GM23248 (cell line): Measurements from ENCODE around the gene DAPK1. TPM values are rescaled to one million over a fixed set of nuclear protein-coding genes. Genes with fewer than 3 reads are reported as not detected.

Experiments
- DNase-seq: peaks from one replicate; pipeline ENCODE4 v3.0.0-alpha.2; 2015
- H2AFZ ChIP-seq: fragments of 200-600 bp; sonication (generic); 2 replicates; pipeline ENCODE4 v1.6.1; 2016; ENCODE audit warnings: antibody characterized with exemption
- H3F3A ChIP-seq: fragments of 200-600 bp; sonication (generic); 2 replicates; pipeline ENCODE4 v1.6.1; 2016; ENCODE audit warnings: mild to moderate bottlenecking, antibody characterized with exemption, mixed run types; ENCODE audit not compliant: insufficient read depth
- H3K27ac ChIP-seq: fragments of 200-600 bp; sonication (generic); 2 replicates; pipeline ENCODE4 v1.5.1; 2016; ENCODE audit warnings: mild to moderate bottlenecking
- H3K27me3 ChIP-seq: fragments of 200-600 bp; sonication (generic); replicated peaks from 2 replicates; pipeline ENCODE4 v1.6.1; 2016; ENCODE audit warnings: mild to moderate bottlenecking; ENCODE audit not compliant: insufficient read depth
- H3K36me3 ChIP-seq: fragments of 200-600 bp; sonication (generic); 2 replicates; pipeline ENCODE4 v1.6.1; 2016; ENCODE audit warnings: low read depth, mild to moderate bottlenecking
- H3K4me1 ChIP-seq: fragments of 200-600 bp; sonication (generic); 2 replicates; pipeline ENCODE4 v1.6.1; 2016; ENCODE audit warnings: mild to moderate bottlenecking; ENCODE audit not compliant: insufficient read depth
- H3K4me2 ChIP-seq: fragments of 200-600 bp; sonication (generic); one replicate; pipeline ENCODE4 v1.6.1; 2016; ENCODE audit warnings: mild to moderate bottlenecking; ENCODE audit not compliant: unreplicated experiment
- H3K4me3 ChIP-seq: fragments of 200-600 bp; sonication (generic); 2 replicates; pipeline ENCODE4 v1.5.1; 2016; ENCODE audit warnings: mild to moderate bottlenecking
- H3K79me2 ChIP-seq: fragments of 200-600 bp; sonication (generic); 2 replicates; pipeline ENCODE4 v1.6.1; 2016; ENCODE audit warnings: mild to moderate bottlenecking; ENCODE audit not compliant: insufficient read depth
- H3K9ac ChIP-seq: fragments of 200-600 bp; sonication (generic); 2 replicates; pipeline ENCODE4 v1.6.1; 2016; ENCODE audit warnings: mild to moderate bottlenecking
- H3K9me2 ChIP-seq: fragments of 200-600 bp; sonication (generic); 2 replicates; pipeline ENCODE4 v1.6.1; 2016; ENCODE audit warnings: mixed run types, mild to moderate bottlenecking, moderate library complexity; ENCODE audit not compliant: insufficient read depth
- H3K9me3 ChIP-seq: fragments of 200-600 bp; sonication (generic); one replicate; pipeline ENCODE4 v1.6.1; 2017; ENCODE audit warnings: low read depth
- H4K20me1 ChIP-seq: fragments of 200-600 bp; sonication (generic); 2 replicates; pipeline ENCODE4 v1.6.0; 2016; ENCODE audit not compliant: insufficient read depth
- EZH2 ChIP-seq: fragments of 200-600 bp; sonication (generic); IDR thresholded peaks from 2 replicates; pipeline ENCODE4 v1.6.1; 2018; ENCODE audit warnings: antibody characterized with exemption, mild to moderate bottlenecking; ENCODE audit not compliant: insufficient read depth, poor library complexity, severe bottlenecking
- EZH2phosphoT487 ChIP-seq: fragments of 200-600 bp; sonication (generic); IDR thresholded peaks from 2 replicates; pipeline ENCODE4 v1.6.1; 2018; ENCODE audit warnings: antibody characterized with exemption, moderate library complexity, mild to moderate bottlenecking, low read depth; ENCODE audit not compliant: insufficient read depth
- WGBS, 2 experiments: methylation state at CpG; one replicate each; pipeline ENCODE4 v1.1.6; 2015 to 2017; ENCODE audit warnings: low lambda C conversion rate in 2 of 2, low coverage in 1 of 2; ENCODE audit errors: missing lambda C conversion rate in 2 of 2; 5-methylcytosine and 5-hydroxymethylcytosine counted together
- in situ Hi-C: fragments of 300-500 bp; cut with MboI; formaldehyde crosslinking; loops from 2 replicates; pipeline ENCODE4 v1.15.0; 2020
- polyA plus RNA-seq: library from polyadenylated mRNA; unstranded; fragments of >200 nt; fragmentation: Nextera tagmentation; extraction: Ambion mirVana; gene quantifications from 2 replicates; pipeline ENCODE4 v1.2.1, GENCODE V29; 2016
- total RNA-seq: library from RNA; depleted of rRNA; stranded (reverse); fragments of >200 nt; shearing (Covaris generic); gene quantifications from 2 replicates; pipeline ENCODE4 v1.2.3, GENCODE V29; 2014

Gene DAPK1
- total and polyA plus RNA-seq, 2 experiments from 2014 or later, result 1.6 to 1.9 TPM

DNA sequence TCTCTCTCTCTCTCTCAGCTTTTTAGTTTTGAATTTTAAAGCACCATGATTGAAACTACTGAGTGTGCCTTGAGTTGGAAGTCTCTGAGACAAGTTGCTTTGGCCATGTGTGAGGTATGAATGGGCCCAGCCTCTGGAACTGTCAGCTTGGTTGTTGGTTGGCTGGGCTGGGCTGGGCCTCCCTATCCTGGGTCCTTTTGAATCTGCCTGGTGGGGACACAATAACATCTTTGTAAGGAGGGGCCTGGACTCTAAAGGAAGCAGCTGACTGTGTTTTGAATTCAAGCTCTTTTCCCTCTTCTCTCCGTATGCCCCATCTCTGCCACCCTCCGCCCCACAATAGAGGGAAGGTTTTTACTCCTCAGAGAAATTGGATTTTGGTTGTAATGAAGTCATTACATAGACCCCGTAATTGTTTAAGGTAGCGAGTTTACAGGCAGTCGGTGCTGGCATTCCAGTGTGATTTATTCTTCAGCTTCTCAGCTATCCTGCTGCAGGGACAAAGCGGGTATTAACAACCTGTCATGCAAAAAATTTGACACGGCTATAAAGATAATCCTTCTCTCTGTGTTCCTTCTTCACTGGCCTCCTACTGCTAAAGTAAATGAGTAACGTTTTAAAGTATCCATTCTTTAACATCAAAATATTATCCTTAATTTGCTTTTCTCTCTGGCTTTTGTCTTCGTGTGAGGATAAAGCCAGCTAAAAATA is 105.4 kb downstream of the DAPK1 start:
- Histone ChIP-seq H3K9me3 (no peaks in the 10 kb centered on the region), H3K9me2 (no peaks in the 10 kb centered on the region), H3K27me3 (no peaks in the 10 kb centered on the region), H4K20me1 (no peaks in the 10 kb centered on the region), H3K4me3 (no peak overlapping the region), H3K79me2 (no peaks in the 10 kb centered on the region), H3K36me3 (no peaks in the 10 kb centered on the region), H3K4me1 (peaks cover 17% of the 10 kb centered on the region), H3K27ac (no peak overlapping the region), H2AFZ (no peak overlapping the region), H3F3A (peaks cover 8% of the 10 kb centered on the region; the same call in 1 of the 2 replicates), H3K9ac (no peak overlapping the region), H3K4me2 (no peak overlapping the region)
- DNase-seq, result no peak
- in situ Hi-C loops, result no loop called here
- no peak for TF ChIP-seq EZH2
- TF ChIP-seq EZH2phosphoT487, result no peak
- 75% methylated on average over 9 of the region's 9 CpGs for WGBS, 2 experiments

DNA sequence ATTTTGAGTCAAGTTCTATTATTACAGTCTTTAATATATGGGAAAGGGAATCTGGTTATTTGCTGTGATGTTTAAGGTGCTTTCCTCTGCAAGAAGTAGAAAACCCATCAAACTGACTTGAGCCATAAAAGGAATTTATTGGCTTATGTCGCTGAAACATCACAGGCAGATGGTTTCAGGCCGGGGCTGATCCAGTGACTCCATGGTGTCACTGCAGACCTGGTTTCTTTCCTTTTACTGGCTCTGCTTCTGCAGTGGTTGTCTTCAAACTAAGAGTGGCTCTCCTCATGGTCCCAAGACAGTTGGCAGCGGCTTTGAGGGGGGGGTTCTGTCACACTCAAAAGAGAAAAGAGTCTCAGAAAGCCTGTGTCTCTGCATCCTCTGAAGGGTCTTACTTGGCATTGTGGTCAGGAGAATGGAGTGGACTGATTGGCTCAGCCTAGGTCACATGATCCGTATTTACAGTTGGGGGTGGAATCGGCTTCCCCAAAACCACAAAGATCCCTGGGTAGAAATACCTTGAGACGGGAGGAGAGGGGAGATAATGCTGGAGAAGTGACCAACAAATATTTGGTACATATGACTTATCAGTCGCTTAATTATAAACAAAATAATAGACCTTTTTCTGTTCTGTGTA is 106.3 kb downstream of the DAPK1 start:
- H3K36me3 ChIP-seq, result no peaks in the 10 kb centered on the region
- 72 to 77% methylated on average over 7 of the region's 7 CpGs for WGBS, 2 experiments
- peaks cover 17% of the 10 kb centered on the region for H3K4me1 ChIP-seq
- H2AFZ ChIP-seq, result no peak overlapping the region
- H3K9me2 ChIP-seq, result no peaks in the 10 kb centered on the region
- H3K9ac ChIP-seq, result no peak overlapping the region
- DNase-seq, result no peak
- no peaks in the 10 kb centered on the region for H3K79me2 ChIP-seq
- in situ Hi-C loops, result no loop called here
- H3K4me2 ChIP-seq, result no peak overlapping the region
- H3K9me3 ChIP-seq, result no peaks in the 10 kb centered on the region
- H3F3A ChIP-seq, result peaks cover 8% of the 10 kb centered on the region; the same call in 1 of the 2 replicates
- TF ChIP-seq EZH2phosphoT487 (no peak), EZH2 (no peak)
- H3K27me3 ChIP-seq, result no peaks in the 10 kb centered on the region
- H3K4me3 ChIP-seq, result no peak overlapping the region
- no peak overlapping the region for H3K27ac ChIP-seq
- H4K20me1 ChIP-seq, result no peaks in the 10 kb centered on the region

DNA sequence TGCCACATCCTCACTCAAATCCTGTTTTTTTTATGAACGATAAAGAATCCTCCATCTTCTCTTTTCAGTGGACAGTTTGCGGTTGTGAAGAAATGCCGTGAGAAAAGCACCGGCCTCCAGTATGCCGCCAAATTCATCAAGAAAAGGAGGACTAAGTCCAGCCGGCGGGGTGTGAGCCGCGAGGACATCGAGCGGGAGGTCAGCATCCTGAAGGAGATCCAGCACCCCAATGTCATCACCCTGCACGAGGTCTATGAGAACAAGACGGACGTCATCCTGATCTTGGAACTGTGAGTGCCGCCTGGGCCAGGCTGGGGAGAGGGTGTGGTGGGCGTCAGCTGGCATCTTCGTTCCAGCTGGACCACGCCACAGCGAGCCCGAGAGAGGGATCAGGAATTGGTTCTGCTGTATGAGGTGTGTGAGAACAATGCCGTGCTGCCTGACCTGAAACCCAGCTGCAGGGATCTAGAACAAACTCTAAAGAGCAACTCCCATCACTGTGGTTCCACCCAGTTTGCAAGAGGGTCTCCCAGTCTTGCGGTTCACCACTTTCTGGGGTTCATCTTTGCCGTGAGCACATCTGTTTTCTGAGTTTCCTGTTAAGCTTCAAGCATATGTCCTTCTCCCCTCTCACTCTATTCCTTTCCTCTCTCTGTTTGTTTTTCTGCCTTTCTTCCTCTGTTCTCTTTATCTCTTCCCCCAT is 107.4 kb downstream of the DAPK1 start:
- Histone ChIP-seq H3K27me3 (no peaks in the 10 kb centered on the region), H3K79me2 (no peaks in the 10 kb centered on the region), H3K4me2 (no peak overlapping the region), H3K9ac (no peak overlapping the region), H4K20me1 (no peaks in the 10 kb centered on the region), H3K27ac (no peak overlapping the region), H3K36me3 (no peaks in the 10 kb centered on the region), H2AFZ (no peak overlapping the region), H3K4me3 (no peak overlapping the region), H3K9me3 (no peaks in the 10 kb centered on the region), H3K4me1 (peaks cover 9% of the 10 kb centered on the region), H3F3A (peaks cover 5% of the 10 kb centered on the region; the same call in 1 of the 2 replicates), H3K9me2 (no peaks in the 10 kb centered on the region)
- in situ Hi-C loops, result no loop called here
- no peak for DNase-seq
- 83 to 84% methylated on average over 22 to 23 of the region's 23 CpGs for WGBS, 2 experiments
- TF ChIP-seq EZH2phosphoT487, result no peak

DNA sequence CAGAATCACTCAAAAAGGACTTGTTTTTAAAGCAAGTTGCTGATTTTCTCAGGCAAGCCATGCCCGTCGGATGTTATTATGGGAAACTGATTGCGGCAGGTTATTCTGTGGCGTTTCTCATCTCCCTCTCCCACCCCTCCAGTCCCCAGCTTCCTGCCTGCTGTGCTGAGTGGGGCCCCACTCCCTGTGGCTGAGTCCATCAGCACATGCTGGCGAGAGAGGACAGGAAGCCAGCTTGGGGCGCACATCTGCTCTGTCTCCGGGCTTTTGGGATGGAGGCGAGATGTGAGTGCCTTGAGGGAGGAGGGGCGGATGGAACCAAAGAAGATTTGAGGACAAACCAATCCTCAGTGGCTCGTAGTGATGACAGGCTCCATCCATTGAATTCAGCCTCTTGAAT is 108.0 kb downstream of the DAPK1 start:
- Histone ChIP-seq H3K36me3 (no peaks in the 10 kb centered on the region), H3K9me2 (no peaks in the 10 kb centered on the region), H3K27ac (no peak overlapping the region), H3K9ac (no peak overlapping the region), H4K20me1 (no peaks in the 10 kb centered on the region), H3K4me2 (no peak overlapping the region), H3K4me3 (no peak overlapping the region), H3K79me2 (no peaks in the 10 kb centered on the region), H2AFZ (no peak overlapping the region), H3F3A (0 out of 2 replicates have a peak, but pooled peaks cover 3% of the 10 kb centered on the region), H3K9me3 (no peaks in the 10 kb centered on the region), H3K27me3 (no peaks in the 10 kb centered on the region), H3K4me1 (peaks cover 5% of the 10 kb centered on the region; the same call in 1 of the 2 replicates)
- DNase-seq, result no peak
- in situ Hi-C loops, result no loop called here
- 90 to 91% methylated on average over 10 of the region's 10 CpGs for WGBS, 2 experiments
- TF ChIP-seq EZH2phosphoT487, result no peak
- no peak for TF ChIP-seq EZH2
